H9 (cell line): Measurements from ENCODE around the gene ARPP21. TPM values are rescaled to one million over a fixed set of nuclear protein-coding genes. Genes with fewer than 3 reads are reported as not detected.

ENCODE experiments used
- DNase-seq: peaks from one replicate; pipeline ENCODE4 v3.0.0-alpha.2; 2017
- H2AFZ ChIP-seq: one replicate; pipeline ENCODE4 v1.6.1; 2013; ENCODE audit warnings: mild to moderate bottlenecking, low read length, control low read depth, moderate library complexity
- H2AK5ac ChIP-seq: 2 replicates; pipeline ENCODE4 v1.6.1; 2013; ENCODE audit warnings: low read length, control low read depth, mixed read lengths; ENCODE audit not compliant: insufficient read length
- H2BK120ac ChIP-seq: one replicate; pipeline ENCODE4 v1.6.1; 2013; ENCODE audit warnings: low read depth, mild to moderate bottlenecking, low read length, control low read depth, inconsistent platforms; ENCODE audit not compliant: poor library complexity, severe bottlenecking
- H2BK12ac ChIP-seq: 2 replicates; pipeline ENCODE4 v1.6.1; 2013; ENCODE audit warnings: low read length, control low read depth, mixed read lengths, low read depth; ENCODE audit not compliant: insufficient read length
- H2BK15ac ChIP-seq: 2 replicates; pipeline ENCODE4 v1.6.1; 2013; ENCODE audit warnings: low read depth, low read length, control low read depth
- H2BK20ac ChIP-seq: one replicate; pipeline ENCODE4 v1.6.1; 2013; ENCODE audit warnings: low read depth, mild to moderate bottlenecking, low read length, control low read depth, inconsistent platforms; ENCODE audit not compliant: poor library complexity, severe bottlenecking
- H2BK5ac ChIP-seq: 2 replicates; pipeline ENCODE4 v1.6.1; 2013; ENCODE audit warnings: low read length, control low read depth, mixed read lengths; ENCODE audit not compliant: insufficient read length
- H3K14ac ChIP-seq: 2 replicates; pipeline ENCODE4 v1.6.1; 2013; ENCODE audit warnings: low read length, control low read depth; ENCODE audit not compliant: insufficient read depth
- H3K18ac ChIP-seq: 2 replicates; pipeline ENCODE4 v1.6.1; 2013; ENCODE audit warnings: low read depth, mild to moderate bottlenecking, mixed read lengths, low read length, control low read depth; ENCODE audit not compliant: insufficient read length
- H3K23ac ChIP-seq: 2 replicates; pipeline ENCODE4 v1.6.1; 2013; ENCODE audit warnings: low read length, control low read depth, mixed read lengths, low read depth; ENCODE audit not compliant: insufficient read length
- H3K23me2 ChIP-seq: 2 replicates; pipeline ENCODE4 v1.6.1; 2013; ENCODE audit warnings: low read depth, mild to moderate bottlenecking, mixed read lengths, low read length, control low read depth; ENCODE audit not compliant: insufficient read length, poor library complexity, severe bottlenecking
- H3K27ac ChIP-seq: 2 replicates; pipeline ENCODE4 v1.5.1; 2013; ENCODE audit warnings: low read length, control low read depth, mixed read lengths, low read depth; ENCODE audit not compliant: insufficient read length
- H3K27me3 ChIP-seq: 2 replicates; pipeline ENCODE4 v1.6.1; 2013; ENCODE audit warnings: low read length, control low read depth, inconsistent platforms; ENCODE audit not compliant: insufficient read depth
- H3K4ac ChIP-seq: 2 replicates; pipeline ENCODE4 v1.6.1; 2013; ENCODE audit warnings: low read depth, mild to moderate bottlenecking, control low read depth, inconsistent platforms, low read length, moderate library complexity
- H3K4me1 ChIP-seq: 2 replicates; pipeline ENCODE4 v1.6.1; 2013; ENCODE audit warnings: low read length, control low read depth, inconsistent platforms; ENCODE audit not compliant: insufficient read depth
- H3K4me2 ChIP-seq: 2 replicates; pipeline ENCODE4 v1.6.1; 2013; ENCODE audit warnings: low read length, control low read depth, mixed read lengths; ENCODE audit not compliant: insufficient read length, insufficient read depth
- H3K56ac ChIP-seq: 2 replicates; pipeline ENCODE4 v1.6.1; 2013; ENCODE audit warnings: low read depth, mild to moderate bottlenecking, mixed read lengths, low read length, control low read depth; ENCODE audit not compliant: insufficient read length
- H3K79me1 ChIP-seq: 2 replicates; pipeline ENCODE4 v1.6.1; 2013; ENCODE audit warnings: low read depth, mild to moderate bottlenecking, moderate library complexity, low read length, control low read depth, inconsistent platforms; ENCODE audit not compliant: insufficient read depth, poor library complexity, severe bottlenecking
- H3K79me2 ChIP-seq: 2 replicates; pipeline ENCODE4 v1.6.1; 2013; ENCODE audit warnings: low read length, control low read depth, inconsistent platforms; ENCODE audit not compliant: insufficient read depth
- H3K9ac ChIP-seq: 2 replicates; pipeline ENCODE4 v1.6.1; 2013; ENCODE audit warnings: low read length, control low read depth, mixed read lengths; ENCODE audit not compliant: insufficient read length; ENCODE audit errors: extremely low read depth
- H3K9me3 ChIP-seq: one replicate; pipeline ENCODE4 v1.6.1; 2013; ENCODE audit warnings: low read depth, low read length, inconsistent platforms; ENCODE audit not compliant: control insufficient read depth
- H3T11ph ChIP-seq: one replicate; pipeline ENCODE4 v1.6.1; 2013; ENCODE audit warnings: mild to moderate bottlenecking, low read length, control low read depth, inconsistent platforms
- H4K20me1 ChIP-seq: one replicate; pipeline ENCODE4 v1.6.1; 2013; ENCODE audit not compliant: control insufficient read depth, insufficient read length, insufficient read depth
- H4K5ac ChIP-seq: 2 replicates; pipeline ENCODE4 v1.6.1; 2013; ENCODE audit warnings: low read depth, mild to moderate bottlenecking, mixed read lengths, low read length, control low read depth; ENCODE audit not compliant: insufficient read length
- H4K8ac ChIP-seq: replicated peaks from 2 replicates; pipeline ENCODE4 v1.6.1; 2013; ENCODE audit warnings: low read length, control low read depth, mixed read lengths, low read depth; ENCODE audit not compliant: insufficient read length
- H4K91ac ChIP-seq: 2 replicates; pipeline ENCODE4 v1.6.1; 2013; ENCODE audit warnings: low read depth, mild to moderate bottlenecking, moderate library complexity, mixed read lengths, low read length, control low read depth; ENCODE audit not compliant: insufficient read length
- H3K27ac Mint-ChIP-seq, 3 experiments: 2 replicates in 2 of 3; 3 replicates in 1 of 3; pipeline ENCODE4 v1.8.0; 2020 to 2021; ENCODE audit warnings: mixed read lengths in 3 of 3, mild to moderate bottlenecking in 1 of 3, moderate library complexity in 1 of 3
- H3K27me3 Mint-ChIP-seq: 2 replicates; pipeline ENCODE4 v1.8.0; 2021; ENCODE audit warnings: low read depth, mild to moderate bottlenecking, moderate library complexity, mixed read lengths
- H3K36me3 Mint-ChIP-seq, 3 experiments: 2 replicates in 2 of 3; 3 replicates in 1 of 3; pipeline ENCODE4 v1.8.0; 2020 to 2021; ENCODE audit warnings: low read depth in 3 of 3, mixed read lengths in 3 of 3; ENCODE audit not compliant: insufficient read depth in 1 of 3
- H3K4me1 Mint-ChIP-seq, 2 experiments: 2 replicates each; pipeline ENCODE4 v1.8.0; 2020; ENCODE audit warnings: mixed read lengths in 2 of 2
- H3K4me3 Mint-ChIP-seq, 2 experiments: 2 replicates in 1 of 2; 3 replicates in 1 of 2; pipeline ENCODE4 v1.8.0; 2020 to 2021; ENCODE audit warnings: mild to moderate bottlenecking in 2 of 2, mixed read lengths in 2 of 2, moderate library complexity in 1 of 2
- H3K9me3 Mint-ChIP-seq, 2 experiments: 2 replicates in 1 of 2; 3 replicates in 1 of 2; pipeline ENCODE4 v1.8.0; 2020; ENCODE audit warnings: mild to moderate bottlenecking in 2 of 2, mixed read lengths in 2 of 2, moderate library complexity in 1 of 2
- CTCF ChIP-seq: fragments of 200-600 bp; sonication (generic); conservative IDR thresholded peaks from 3 replicates; pipeline ENCODE4 v1.8.0; 2021; ENCODE audit warnings: antibody characterized with exemption, mild to moderate bottlenecking
- WGBS: extraction: QIAGEN DNeasy Blood & Tissue Kit; methylation state at CpG from one replicate; pipeline ENCODE4 v1.1.7; 2013; ENCODE audit warnings: missing lambda C conversion rate, low lambda C conversion rate, mixed read lengths; ENCODE audit not compliant: insufficient read length; ENCODE audit errors: extremely low coverage; 5-methylcytosine and 5-hydroxymethylcytosine counted together
- total RNA-seq: library from RNA; stranded (reverse); gene quantifications from 2 replicates; pipeline ENCODE4 v1.2.1, GENCODE V29; 2021

The ARPP21 gene
- total RNA-seq, 1 experiment from 2014 or later: not detected

GRCh38 chr3:35641331-35641730 lies 2.0 kb downstream of the ARPP21 start:
- Histone ChIP-seq H3K23ac (no peak overlapping the region), H3K27ac (no peak overlapping the region), H3K9me3 (no peaks in the 10 kb centered on the region), H3K14ac (no peak overlapping the region), H3K4me2 (no peak overlapping the region), H3K56ac (no peak overlapping the region), H2AFZ (no peak overlapping the region), H4K20me1 (no peaks in the 10 kb centered on the region), H3K23me2 (peaks cover 7% of the 10 kb centered on the region), H3K4ac (no peak overlapping the region), H3K9ac (no peak overlapping the region), H3K4me1 (no peaks in the 10 kb centered on the region), H3K27me3 (peaks cover 28% of the 10 kb centered on the region), H2BK20ac (no peak overlapping the region), H3T11ph (no peak overlapping the region), H2BK12ac (no peak overlapping the region), H4K91ac (no peak overlapping the region), H3K79me2 (no peaks in the 10 kb centered on the region), H3K79me1 (no peaks in the 10 kb centered on the region), H2AK5ac (no peak overlapping the region), H3K18ac (no peak overlapping the region), H4K5ac (no peak overlapping the region), H2BK5ac (no peak overlapping the region), H2BK120ac (no peak overlapping the region), H2BK15ac (no peak overlapping the region), H4K8ac (no peak overlapping the region)
- peaks cover 80% of the 10 kb centered on the region for H3K27me3 Mint-ChIP-seq
- peaks cover 0 to 6% of the 10 kb centered on the region in 2 experiments; a peak in 3 of 5 replicates for H3K9me3 Mint-ChIP-seq
- no peak overlapping the region for H3K27ac Mint-ChIP-seq
- H3K4me3 Mint-ChIP-seq: no peak overlapping the region
- no CpG with 5 or more reads among the region's 1 CpG for WGBS
- H3K36me3 Mint-ChIP-seq: 0 out of 7 replicates have a peak, but pooled peaks cover 0 to 3% (median 0%) of the 10 kb centered on the region in 3 experiments
- no peak for DNase-seq
- peaks cover 9 to 13% of the 10 kb centered on the region in 2 experiments for H3K4me1 Mint-ChIP-seq
- TF ChIP-seq CTCF: no peak
